Daoy (cell line): ENCODE measurements around the gene NDST4. TPM values are rescaled to one million over a fixed set of nuclear protein-coding genes. Genes with fewer than 3 reads are reported as not detected.

Source experiments
- DNase-seq: peaks from one replicate; pipeline ENCODE4 v3.0.0-alpha.2; 2015; ENCODE audit warnings: low read depth
- total RNA-seq: library from RNA; depleted of rRNA; stranded (reverse); fragments of >200 nt; shearing (Covaris generic); gene quantifications from 2 replicates; pipeline ENCODE4 v1.2.3, GENCODE V29; 2014; rRNA removed

NDST4 gene
- not detected in 2 replicates for total RNA-seq

GRCh38 chr4:115113506-115114106, at the start of gene NDST4:
Gene NDST4, minus strand, starts transcription at chr4:115113620. Its CDS starts 36,584 bp downstream, at chr4:115077036.
- DNase-seq, result peak; percentile 44

- no peak for DNase-seq
Observed at GRCh38 chr4:115159141-115159540, 45.7 kb upstream of the NDST4 start.

- no peak for DNase-seq
Observed at GRCh38 chr4:115158296-115158695, 44.9 kb upstream of the NDST4 start.

- no peak for DNase-seq
Observed at GRCh38 chr4:115154826-115155225, 41.4 kb upstream of the NDST4 start.

- no peak for DNase-seq
Observed at GRCh38 chr4:115152965-115153364, 39.5 kb upstream of the NDST4 start.

- DNase-seq, result no peak
Observed at GRCh38 chr4:115152081-115152480, 38.7 kb upstream of the NDST4 start.

GRCh38 chr4:115149106-115149505, 35.7 kb upstream of the NDST4 start:
- DNase-seq, result no peak

- no peak for DNase-seq
Observed at GRCh38 chr4:115145393-115146160, 32.2 kb upstream of the NDST4 start.

GRCh38 chr4:115128037-115128436, 14.6 kb upstream of the NDST4 start:
- peak; percentile 25 for DNase-seq

- peak; percentile 16 for DNase-seq
Observed at GRCh38 chr4:115126491-115126890, 13.1 kb upstream of the NDST4 start.

- DNase-seq, result no peak
Observed at GRCh38 chr4:115121351-115122043, 8.1 kb upstream of the NDST4 start.

GRCh38 chr4:115119804-115120352, 6.5 kb upstream of the NDST4 start:
- no peak for DNase-seq

GRCh38 chr4:115117651-115118050, 4.2 kb upstream of the NDST4 start:
- DNase-seq, result no peak

GRCh38 chr4:115110191-115111181, 2.9 kb downstream of the NDST4 start:
- DNase-seq, result no peak

GRCh38 chr4:115108850-115109249, 4.6 kb downstream of the NDST4 start:
- DNase-seq, result no peak

- DNase-seq, result no peak
Observed at GRCh38 chr4:115107411-115107810, 6.0 kb downstream of the NDST4 start.

- no peak for DNase-seq
Observed at GRCh38 chr4:115101675-115102074, 11.7 kb downstream of the NDST4 start.

- DNase-seq, result no peak
Observed at GRCh38 chr4:115090483-115091075, 22.8 kb downstream of the NDST4 start.

GRCh38 chr4:115082633-115083032, 30.8 kb downstream of the NDST4 start:
- DNase-seq, result no peak

GRCh38 chr4:115076691-115077090, 36.7 kb downstream of the NDST4 start:
- no peak for DNase-seq

- DNase-seq, result no peak
Observed at GRCh38 chr4:115058533-115058932, 54.9 kb downstream of the NDST4 start.
